H9 (cell line): ENCODE measurements around the gene PITX3. TPM values are rescaled to one million over a fixed set of nuclear protein-coding genes. Genes with fewer than 3 reads are reported as not detected.

Experiments
- DNase-seq: peaks from one replicate; pipeline ENCODE4 v3.0.0-alpha.2; 2017
- H2AFZ ChIP-seq: one replicate; pipeline ENCODE4 v1.6.1; 2013; ENCODE audit warnings: mild to moderate bottlenecking, low read length, control low read depth, moderate library complexity
- H2AK5ac ChIP-seq: 2 replicates; pipeline ENCODE4 v1.6.1; 2013; ENCODE audit warnings: low read length, control low read depth, mixed read lengths; ENCODE audit not compliant: insufficient read length
- H2BK120ac ChIP-seq: one replicate; pipeline ENCODE4 v1.6.1; 2013; ENCODE audit warnings: low read depth, mild to moderate bottlenecking, low read length, control low read depth, inconsistent platforms; ENCODE audit not compliant: poor library complexity, severe bottlenecking
- H2BK12ac ChIP-seq: 2 replicates; pipeline ENCODE4 v1.6.1; 2013; ENCODE audit warnings: low read length, control low read depth, mixed read lengths, low read depth; ENCODE audit not compliant: insufficient read length
- H2BK15ac ChIP-seq: 2 replicates; pipeline ENCODE4 v1.6.1; 2013; ENCODE audit warnings: low read depth, low read length, control low read depth
- H2BK20ac ChIP-seq: one replicate; pipeline ENCODE4 v1.6.1; 2013; ENCODE audit warnings: low read depth, mild to moderate bottlenecking, low read length, control low read depth, inconsistent platforms; ENCODE audit not compliant: poor library complexity, severe bottlenecking
- H2BK5ac ChIP-seq: 2 replicates; pipeline ENCODE4 v1.6.1; 2013; ENCODE audit warnings: low read length, control low read depth, mixed read lengths; ENCODE audit not compliant: insufficient read length
- H3K14ac ChIP-seq: 2 replicates; pipeline ENCODE4 v1.6.1; 2013; ENCODE audit warnings: low read length, control low read depth; ENCODE audit not compliant: insufficient read depth
- H3K18ac ChIP-seq: 2 replicates; pipeline ENCODE4 v1.6.1; 2013; ENCODE audit warnings: low read depth, mild to moderate bottlenecking, mixed read lengths, low read length, control low read depth; ENCODE audit not compliant: insufficient read length
- H3K23ac ChIP-seq: 2 replicates; pipeline ENCODE4 v1.6.1; 2013; ENCODE audit warnings: low read length, control low read depth, mixed read lengths, low read depth; ENCODE audit not compliant: insufficient read length
- H3K23me2 ChIP-seq: 2 replicates; pipeline ENCODE4 v1.6.1; 2013; ENCODE audit warnings: low read depth, mild to moderate bottlenecking, mixed read lengths, low read length, control low read depth; ENCODE audit not compliant: insufficient read length, poor library complexity, severe bottlenecking
- H3K27ac ChIP-seq: 2 replicates; pipeline ENCODE4 v1.5.1; 2013; ENCODE audit warnings: low read length, control low read depth, mixed read lengths, low read depth; ENCODE audit not compliant: insufficient read length
- H3K27me3 ChIP-seq: 2 replicates; pipeline ENCODE4 v1.6.1; 2013; ENCODE audit warnings: low read length, control low read depth, inconsistent platforms; ENCODE audit not compliant: insufficient read depth
- H3K4ac ChIP-seq: 2 replicates; pipeline ENCODE4 v1.6.1; 2013; ENCODE audit warnings: low read depth, mild to moderate bottlenecking, control low read depth, inconsistent platforms, low read length, moderate library complexity
- H3K4me1 ChIP-seq: 2 replicates; pipeline ENCODE4 v1.6.1; 2013; ENCODE audit warnings: low read length, control low read depth, inconsistent platforms; ENCODE audit not compliant: insufficient read depth
- H3K4me2 ChIP-seq: 2 replicates; pipeline ENCODE4 v1.6.1; 2013; ENCODE audit warnings: low read length, control low read depth, mixed read lengths; ENCODE audit not compliant: insufficient read length, insufficient read depth
- H3K56ac ChIP-seq: 2 replicates; pipeline ENCODE4 v1.6.1; 2013; ENCODE audit warnings: low read depth, mild to moderate bottlenecking, mixed read lengths, low read length, control low read depth; ENCODE audit not compliant: insufficient read length
- H3K79me1 ChIP-seq: 2 replicates; pipeline ENCODE4 v1.6.1; 2013; ENCODE audit warnings: low read depth, mild to moderate bottlenecking, moderate library complexity, low read length, control low read depth, inconsistent platforms; ENCODE audit not compliant: insufficient read depth, poor library complexity, severe bottlenecking
- H3K79me2 ChIP-seq: 2 replicates; pipeline ENCODE4 v1.6.1; 2013; ENCODE audit warnings: low read length, control low read depth, inconsistent platforms; ENCODE audit not compliant: insufficient read depth
- H3K9ac ChIP-seq: 2 replicates; pipeline ENCODE4 v1.6.1; 2013; ENCODE audit warnings: low read length, control low read depth, mixed read lengths; ENCODE audit not compliant: insufficient read length; ENCODE audit errors: extremely low read depth
- H3K9me3 ChIP-seq: one replicate; pipeline ENCODE4 v1.6.1; 2013; ENCODE audit warnings: low read depth, low read length, inconsistent platforms; ENCODE audit not compliant: control insufficient read depth
- H3T11ph ChIP-seq: one replicate; pipeline ENCODE4 v1.6.1; 2013; ENCODE audit warnings: mild to moderate bottlenecking, low read length, control low read depth, inconsistent platforms
- H4K20me1 ChIP-seq: one replicate; pipeline ENCODE4 v1.6.1; 2013; ENCODE audit not compliant: control insufficient read depth, insufficient read length, insufficient read depth
- H4K5ac ChIP-seq: 2 replicates; pipeline ENCODE4 v1.6.1; 2013; ENCODE audit warnings: low read depth, mild to moderate bottlenecking, mixed read lengths, low read length, control low read depth; ENCODE audit not compliant: insufficient read length
- H4K8ac ChIP-seq: replicated peaks from 2 replicates; pipeline ENCODE4 v1.6.1; 2013; ENCODE audit warnings: low read length, control low read depth, mixed read lengths, low read depth; ENCODE audit not compliant: insufficient read length
- H4K91ac ChIP-seq: 2 replicates; pipeline ENCODE4 v1.6.1; 2013; ENCODE audit warnings: low read depth, mild to moderate bottlenecking, moderate library complexity, mixed read lengths, low read length, control low read depth; ENCODE audit not compliant: insufficient read length
- H3K27ac Mint-ChIP-seq, 3 experiments: 2 replicates in 2 of 3; 3 replicates in 1 of 3; pipeline ENCODE4 v1.8.0; 2020 to 2021; ENCODE audit warnings: mixed read lengths in 3 of 3, mild to moderate bottlenecking in 1 of 3, moderate library complexity in 1 of 3
- H3K27me3 Mint-ChIP-seq: 2 replicates; pipeline ENCODE4 v1.8.0; 2021; ENCODE audit warnings: low read depth, mild to moderate bottlenecking, moderate library complexity, mixed read lengths
- H3K36me3 Mint-ChIP-seq, 3 experiments: 2 replicates in 2 of 3; 3 replicates in 1 of 3; pipeline ENCODE4 v1.8.0; 2020 to 2021; ENCODE audit warnings: low read depth in 3 of 3, mixed read lengths in 3 of 3; ENCODE audit not compliant: insufficient read depth in 1 of 3
- H3K4me1 Mint-ChIP-seq, 2 experiments: 2 replicates each; pipeline ENCODE4 v1.8.0; 2020; ENCODE audit warnings: mixed read lengths in 2 of 2
- H3K4me3 Mint-ChIP-seq, 2 experiments: 2 replicates in 1 of 2; 3 replicates in 1 of 2; pipeline ENCODE4 v1.8.0; 2020 to 2021; ENCODE audit warnings: mild to moderate bottlenecking in 2 of 2, mixed read lengths in 2 of 2, moderate library complexity in 1 of 2
- H3K9me3 Mint-ChIP-seq, 2 experiments: 2 replicates in 1 of 2; 3 replicates in 1 of 2; pipeline ENCODE4 v1.8.0; 2020; ENCODE audit warnings: mild to moderate bottlenecking in 2 of 2, mixed read lengths in 2 of 2, moderate library complexity in 1 of 2
- CTCF ChIP-seq: fragments of 200-600 bp; sonication (generic); conservative IDR thresholded peaks from 3 replicates; pipeline ENCODE4 v1.8.0; 2021; ENCODE audit warnings: antibody characterized with exemption, mild to moderate bottlenecking
- WGBS: extraction: QIAGEN DNeasy Blood & Tissue Kit; methylation state at CpG from one replicate; pipeline ENCODE4 v1.1.7; 2013; ENCODE audit warnings: missing lambda C conversion rate, low lambda C conversion rate, mixed read lengths; ENCODE audit not compliant: insufficient read length; ENCODE audit errors: extremely low coverage; 5-methylcytosine and 5-hydroxymethylcytosine counted together
- total RNA-seq: library from RNA; stranded (reverse); gene quantifications from 2 replicates; pipeline ENCODE4 v1.2.1, GENCODE V29; 2021

The PITX3 gene
- total RNA-seq, 1 experiment from 2014 or later = not detected

GRCh38 chr10:102245932-102246251 is 4.6 kb upstream of the PITX3 start:
- Histone ChIP-seq H3K27ac (no peak overlapping the region), H3K18ac (no peak overlapping the region), H3K9me3 (no peaks in the 10 kb centered on the region), H2BK120ac (no peak overlapping the region), H3K56ac (no peak overlapping the region), H3K23me2 (peaks cover 11% of the 10 kb centered on the region), H3K23ac (no peak overlapping the region), H4K20me1 (no peaks in the 10 kb centered on the region), H3K4me1 (no peaks in the 10 kb centered on the region), H3K9ac (peak overlapping the region; percentile 53), H2BK20ac (no peak overlapping the region), H2AK5ac (no peak overlapping the region), H3K4me2 (peak overlapping the region; percentile 88), H3K27me3 (peaks cover 16% of the 10 kb centered on the region; the same call in 1 of the 2 replicates), H3K4ac (no peak overlapping the region), H4K8ac (no peak overlapping the region), H2AFZ (no peak overlapping the region), H3T11ph (no peak overlapping the region), H4K91ac (no peak overlapping the region), H2BK12ac (no peak overlapping the region), H3K14ac (no peak overlapping the region), H2BK5ac (no peak overlapping the region), H4K5ac (no peak overlapping the region), H2BK15ac (no peak overlapping the region), H3K79me2 (peaks cover 5% of the 10 kb centered on the region; the same call in 1 of the 2 replicates), H3K79me1 (peaks cover 2% of the 10 kb centered on the region)
- Mint-ChIP-seq H3K27ac (peak overlapping the region; percentile 79 to 94 (median 90); a peak in 5 of 7 replicates), H3K27me3 (peaks cover 33% of the 10 kb centered on the region), H3K4me1 (peaks cover 25 to 31% of the 10 kb centered on the region in 2 experiments), H3K9me3 (no peaks in the 10 kb centered on the region), H3K36me3 (no peaks in the 10 kb centered on the region; a peak in 1 of 7 replicates), H3K4me3 (peak overlapping the region; percentile 94 to 98)
- TF ChIP-seq CTCF = no peak
- no peak for DNase-seq
- no CpG with 5 or more reads among the region's 4 CpGs for WGBS
